Measurements from ENCODE around the gene KCNH6. TPM values are rescaled to one million over a fixed set of nuclear protein-coding genes. Genes with fewer than 3 reads are reported as not detected.

Gene KCNH6
- total RNA-seq, 1 donor from 2014 or later = not detected

DNA sequence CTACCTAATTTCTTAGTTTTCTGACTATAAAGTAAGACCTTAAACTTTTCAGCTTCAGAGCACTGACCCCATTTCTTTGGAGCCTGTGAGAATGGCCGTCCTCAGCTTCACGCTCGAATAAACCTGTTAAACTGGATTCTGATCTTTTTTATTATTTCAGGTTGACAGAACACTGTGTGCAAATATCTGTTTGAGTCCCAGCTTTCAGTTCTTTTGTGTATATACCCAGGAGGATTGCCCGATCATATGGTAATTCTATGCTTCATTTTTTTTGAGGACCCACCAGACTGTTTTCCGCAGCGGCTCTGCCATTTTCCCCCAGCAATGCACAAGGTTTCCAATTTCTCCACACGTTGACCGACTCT, 19.8 kb upstream of the KCNH6 start:
- no peak for DNase-seq (ENCODE audit: extremely low read depth, low read depth, low spot score)

DNA sequence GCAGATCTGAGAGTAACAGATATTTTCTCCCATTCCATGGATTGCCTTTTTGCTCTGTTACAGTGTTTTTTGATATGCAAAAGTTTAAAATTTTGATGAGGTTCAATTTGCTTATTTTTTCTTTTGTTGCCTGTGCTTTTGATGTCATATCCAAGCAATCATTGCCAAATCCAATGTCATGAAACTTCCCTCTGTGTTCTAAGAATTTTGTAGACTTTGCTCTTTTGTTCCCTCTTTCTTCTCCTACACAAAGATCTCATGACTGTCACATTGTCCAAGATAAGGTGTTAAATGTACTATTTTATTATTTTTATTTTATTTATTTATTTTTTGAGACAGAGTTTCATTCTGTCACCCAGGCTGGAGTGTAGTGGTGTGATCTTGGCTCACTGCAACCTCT, 18.9 kb upstream of the KCNH6 start:
- DNase-seq (ENCODE audit: extremely low read depth, low read depth, low spot score) = no peak

DNA sequence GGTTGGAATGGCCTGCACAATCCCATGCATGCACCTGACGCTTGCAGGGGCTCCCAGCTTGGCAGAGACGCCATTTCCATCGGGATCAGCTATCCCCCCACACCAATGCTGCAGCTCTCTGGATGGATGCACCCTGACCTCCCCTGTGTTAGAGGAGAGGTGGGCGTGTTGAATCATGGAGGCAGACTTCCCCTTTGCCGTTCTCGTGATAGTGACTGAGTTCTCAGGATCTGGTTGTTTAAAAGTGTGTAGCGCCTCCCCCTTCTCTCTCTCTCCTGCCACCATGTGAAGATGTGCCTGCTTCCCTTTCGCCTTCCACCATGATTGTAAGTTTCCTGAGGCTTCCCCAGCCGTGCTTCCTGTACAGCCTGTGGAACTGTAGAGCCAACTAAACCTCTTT, 17.8 kb upstream of the KCNH6 start:
- no peak for DNase-seq (ENCODE audit: extremely low read depth, low read depth, low spot score)

DNA sequence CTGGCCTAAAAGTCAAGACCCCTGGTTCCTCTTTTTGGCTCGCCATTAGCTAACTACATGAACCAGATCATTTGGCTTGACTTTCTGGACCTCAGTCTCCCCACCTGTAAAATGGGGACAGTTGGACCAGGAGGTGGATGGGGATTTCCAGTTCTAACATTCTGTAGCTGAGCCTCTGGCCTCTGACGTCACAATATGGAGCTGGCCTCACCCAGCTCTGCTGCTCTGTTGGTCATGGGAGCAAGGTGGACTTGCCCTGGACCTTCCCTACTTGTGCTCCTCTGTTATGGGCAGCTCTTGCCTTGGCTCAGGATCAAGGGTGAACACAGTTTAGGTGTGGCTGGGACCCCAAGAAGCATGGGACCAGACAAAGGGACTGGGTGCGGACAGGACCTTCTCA, 16.5 kb upstream of the KCNH6 start:
- no peak for DNase-seq (ENCODE audit: extremely low read depth, low read depth, low spot score)

DNA sequence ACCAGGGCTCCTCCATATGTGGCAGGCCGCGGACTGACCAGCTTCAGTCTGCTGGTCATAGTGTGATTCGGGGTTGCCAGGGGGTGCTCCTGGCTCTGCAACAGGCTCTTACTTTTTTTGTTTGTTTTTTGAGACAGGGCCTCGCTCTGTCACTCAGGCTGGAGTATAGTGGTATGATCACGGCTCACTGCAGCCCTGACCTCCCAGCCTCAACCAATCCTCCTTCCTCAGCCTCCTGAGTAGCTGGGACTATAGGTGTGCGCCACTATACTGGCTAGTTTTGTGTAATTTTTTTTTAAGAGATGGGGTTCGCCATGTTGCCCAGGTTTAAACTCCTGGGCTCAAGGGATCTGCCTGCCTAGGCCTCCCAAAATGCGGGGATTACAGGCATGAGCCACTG, 11.8 kb upstream of the KCNH6 start:
- DNase-seq (ENCODE audit: extremely low read depth, low read depth, low spot score) = no peak

DNA sequence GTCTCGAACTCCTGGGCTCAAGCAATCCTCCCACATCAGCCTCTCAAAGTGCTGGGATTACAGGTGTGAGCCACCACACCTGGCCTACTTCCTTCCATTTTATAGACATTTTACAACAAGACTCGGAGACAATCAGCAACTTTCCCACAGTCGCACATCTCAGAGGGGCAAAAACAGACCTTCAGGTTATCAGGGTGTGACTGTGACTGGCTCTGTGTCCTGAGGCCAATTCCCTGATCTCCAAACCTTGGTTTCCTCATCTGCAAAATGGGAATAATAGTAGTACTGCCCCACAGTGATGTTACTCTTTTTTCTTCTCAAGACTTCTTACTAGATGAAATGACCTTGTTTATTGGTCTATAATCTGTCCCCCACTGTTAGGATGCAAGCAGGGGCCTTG, 10.8 kb upstream of the KCNH6 start:
- no peak for DNase-seq (ENCODE audit: extremely low read depth, low read depth, low spot score)

DNA sequence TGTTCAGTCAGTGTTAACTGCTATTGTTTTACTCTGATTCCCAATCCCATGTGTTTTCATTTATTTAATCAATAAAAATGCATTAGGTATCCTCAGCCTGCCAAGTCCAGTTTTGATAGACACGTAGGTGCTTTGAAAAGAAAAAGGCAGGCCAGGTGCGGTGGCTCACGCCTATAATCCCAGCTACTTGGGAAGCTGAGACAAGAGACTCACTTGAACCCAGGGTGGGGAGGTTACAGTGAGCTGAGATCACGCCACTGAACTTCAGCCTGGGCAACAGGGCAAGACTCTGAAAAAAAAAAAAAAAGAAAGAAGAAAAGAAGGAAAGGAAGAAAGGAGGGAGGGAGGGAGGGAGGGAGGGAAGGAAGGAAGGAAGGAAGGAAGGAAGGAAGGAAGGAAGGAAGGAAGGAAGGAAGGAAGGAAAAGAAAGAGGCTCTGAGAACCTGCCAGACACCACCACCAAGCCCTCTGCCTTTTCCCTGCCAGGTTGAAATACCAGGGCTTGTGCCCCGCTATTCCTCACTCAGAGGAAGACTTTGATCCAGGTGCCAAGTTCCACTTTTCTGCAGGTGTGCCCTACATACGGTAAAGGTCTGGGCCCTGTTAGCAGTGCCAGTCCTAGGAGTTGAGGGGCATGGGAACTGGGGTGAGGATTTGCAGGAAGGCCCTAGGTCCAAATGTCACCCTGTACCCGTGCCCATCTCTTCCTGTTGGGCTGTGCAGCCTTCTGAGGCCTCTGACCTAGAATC, 10.1 kb upstream of the KCNH6 start:
- DNase-seq (ENCODE audit: extremely low read depth, low read depth, low spot score) = no peak

DNA sequence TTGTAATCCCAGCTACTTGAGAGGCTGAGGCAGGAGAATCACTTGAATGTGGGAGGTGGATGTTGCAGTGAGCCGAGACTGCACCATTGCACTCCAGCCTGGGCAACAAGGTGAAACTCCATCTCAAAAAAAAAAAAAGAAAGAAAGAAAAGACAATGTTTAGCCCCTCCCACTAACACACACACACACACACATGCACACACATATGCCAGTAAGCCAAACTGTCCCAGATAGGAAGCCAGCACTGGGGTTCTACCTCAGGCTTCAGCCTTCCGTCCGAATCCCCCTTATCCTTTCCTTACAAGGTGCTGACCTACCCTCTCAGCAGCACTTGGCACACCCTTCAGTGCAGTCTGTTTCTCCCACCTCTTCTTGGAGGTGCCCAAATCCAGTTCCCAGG, 8.7 kb upstream of the KCNH6 start:
- no peak for DNase-seq (ENCODE audit: extremely low read depth, low read depth, low spot score)

DNA sequence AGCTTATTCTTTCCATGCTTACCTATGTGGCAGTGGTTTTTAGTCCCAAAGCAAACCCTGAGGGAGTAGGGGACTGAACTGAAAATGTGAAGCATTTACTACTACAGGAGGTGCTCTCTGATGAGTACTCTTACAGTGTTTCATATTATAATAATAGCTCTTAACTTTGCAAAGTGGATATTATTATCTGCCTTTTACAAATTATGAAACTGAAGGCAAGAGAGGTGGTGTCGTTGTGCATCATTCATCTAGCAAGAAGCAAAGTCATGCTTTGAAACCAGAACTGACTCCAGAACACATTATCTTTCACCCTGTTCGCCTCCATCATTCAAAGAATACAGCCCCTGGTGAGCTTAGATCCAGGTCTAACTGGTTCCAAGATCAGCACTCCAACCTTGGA, 8.2 kb upstream of the KCNH6 start:
- DNase-seq (ENCODE audit: extremely low read depth, low read depth, low spot score) = no peak

DNA sequence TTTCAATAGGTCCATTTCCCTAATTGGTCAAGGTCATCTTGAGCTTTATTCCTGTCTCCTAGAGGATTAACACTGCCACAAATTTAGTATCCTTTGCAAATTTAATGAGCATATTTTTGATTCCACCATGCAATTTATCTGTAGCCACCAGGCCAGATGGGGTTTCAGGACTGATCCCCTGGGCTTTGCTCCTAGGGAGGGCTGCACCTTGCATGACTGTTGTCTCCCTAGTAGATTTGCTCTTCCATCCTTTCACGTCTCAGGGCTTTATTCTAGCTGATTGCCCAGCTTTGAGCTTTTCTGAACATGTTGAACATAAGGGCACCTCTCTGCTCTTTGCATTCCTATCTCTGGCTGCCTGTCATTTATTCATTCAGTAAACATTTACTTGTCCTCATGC, 7.7 kb upstream of the KCNH6 start:
- no peak for DNase-seq (ENCODE audit: extremely low read depth, low read depth, low spot score)

DNA sequence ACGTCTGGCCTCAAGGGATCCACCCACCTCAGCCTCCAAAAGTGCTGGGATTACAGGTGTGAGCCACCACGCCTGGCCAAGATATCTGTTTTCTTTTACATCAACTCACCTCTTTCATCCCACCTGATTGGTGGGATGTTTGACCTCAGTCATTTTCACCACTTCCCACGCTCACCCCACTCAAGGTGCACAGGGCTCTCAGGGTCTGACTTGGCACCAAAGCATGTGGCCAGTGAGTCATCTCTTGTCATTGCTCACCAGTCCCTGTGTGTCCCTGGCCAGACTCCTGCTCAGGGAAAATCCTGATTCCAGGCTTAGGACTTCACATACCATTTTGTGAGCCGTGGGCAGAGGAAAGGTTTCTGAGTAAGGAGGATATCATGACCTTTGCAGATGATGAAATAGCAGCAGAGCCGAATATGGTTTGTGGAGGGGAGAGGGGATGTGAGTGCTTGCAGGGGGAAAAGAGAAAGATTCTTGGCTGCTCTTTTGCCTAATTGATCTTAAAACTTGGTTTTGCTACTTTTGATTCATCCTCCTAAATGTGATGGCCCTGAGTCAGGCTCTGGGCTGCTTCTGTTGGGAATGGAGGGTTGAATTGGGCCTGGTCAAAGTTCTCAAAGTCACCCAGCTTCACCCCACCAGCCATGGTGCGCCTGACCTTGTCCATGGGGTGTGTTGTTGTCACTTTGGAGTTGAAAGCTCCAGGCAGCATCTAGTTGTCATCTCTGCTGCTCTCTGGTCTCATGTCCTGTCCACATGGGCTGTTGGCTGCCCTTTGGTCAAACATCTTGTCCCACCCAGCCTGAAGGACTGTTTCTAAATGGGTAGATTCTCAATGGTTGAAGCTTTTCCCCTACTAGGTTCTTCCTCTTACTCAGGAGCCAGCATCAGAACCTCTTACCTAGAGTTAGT, 6.0 kb upstream of the KCNH6 start:
- DNase-seq (ENCODE audit: extremely low read depth, low read depth, low spot score) = no peak

DNA sequence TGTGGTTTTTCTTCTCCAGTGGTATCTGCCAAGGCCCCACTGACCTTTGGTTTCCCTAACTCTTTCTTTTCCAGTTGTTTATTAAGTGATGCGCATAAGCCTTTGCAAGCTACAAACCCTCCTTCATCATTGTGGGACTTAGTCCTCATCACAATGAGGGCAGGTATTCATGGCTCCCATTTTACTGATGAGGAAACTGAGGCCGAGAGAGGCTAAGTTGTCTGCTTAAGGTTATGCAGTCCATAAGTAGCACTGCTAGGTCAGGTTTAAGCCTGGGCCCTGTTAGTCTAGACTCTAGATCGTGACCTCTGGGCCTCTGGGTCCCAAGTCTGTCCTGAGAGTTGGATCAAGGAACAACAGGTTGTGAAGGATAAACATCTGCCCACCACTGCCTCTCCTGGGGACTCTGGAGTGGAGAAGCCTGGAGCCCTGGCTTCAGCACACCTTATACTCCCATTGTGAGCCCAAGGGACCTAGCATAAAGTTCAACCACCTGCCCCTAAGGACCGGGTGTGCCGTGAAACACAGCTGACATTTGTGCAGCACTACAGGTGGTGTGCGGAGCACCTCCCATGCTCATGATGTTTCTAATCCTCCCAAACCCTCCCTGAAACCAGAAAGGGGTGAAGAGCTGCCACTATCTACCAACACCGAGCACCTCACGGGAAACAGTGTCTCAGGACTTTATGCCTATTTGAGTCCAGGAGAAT, 5.2 kb upstream of the KCNH6 start:
- DNase-seq (ENCODE audit: extremely low read depth, low read depth, low spot score) = no peak

DNA sequence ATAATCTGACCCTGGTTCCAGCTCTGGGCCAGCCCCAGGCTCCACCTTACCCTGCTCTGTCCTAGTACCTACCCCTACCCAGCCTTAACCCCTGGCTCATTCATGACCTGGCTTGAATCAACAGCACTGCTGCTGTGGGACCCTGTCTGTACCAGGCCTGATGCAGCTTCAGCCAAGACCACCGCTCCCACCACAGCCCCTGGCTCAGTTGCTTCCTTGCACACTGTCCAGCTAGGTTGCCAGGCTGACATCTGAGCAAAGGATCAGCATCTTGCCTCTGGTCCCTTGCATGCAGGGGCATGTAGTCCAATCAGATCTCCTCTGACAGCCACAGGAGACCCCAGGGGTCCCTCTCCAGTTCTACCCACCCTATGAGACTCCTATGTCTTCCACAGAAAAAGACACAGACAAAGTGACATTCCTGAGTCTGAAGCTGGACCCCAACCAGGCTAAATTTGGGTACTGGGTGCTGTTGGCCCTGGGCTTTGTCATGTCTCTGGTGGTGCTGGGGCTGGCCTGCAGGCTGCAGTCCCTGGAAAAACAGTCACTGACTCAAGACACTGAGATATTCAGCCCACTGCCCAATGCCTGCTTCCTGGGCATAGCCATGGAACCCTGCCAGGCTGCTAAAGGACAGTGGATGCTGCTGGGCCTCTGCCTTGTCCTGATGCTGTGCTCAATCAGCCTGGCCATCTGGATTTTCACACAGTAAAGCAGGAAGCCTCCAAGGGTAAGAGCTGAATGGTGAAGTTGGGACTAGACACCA, 3.9 kb upstream of the KCNH6 start:
- no peak for DNase-seq (ENCODE audit: extremely low read depth, low read depth, low spot score)

DNA sequence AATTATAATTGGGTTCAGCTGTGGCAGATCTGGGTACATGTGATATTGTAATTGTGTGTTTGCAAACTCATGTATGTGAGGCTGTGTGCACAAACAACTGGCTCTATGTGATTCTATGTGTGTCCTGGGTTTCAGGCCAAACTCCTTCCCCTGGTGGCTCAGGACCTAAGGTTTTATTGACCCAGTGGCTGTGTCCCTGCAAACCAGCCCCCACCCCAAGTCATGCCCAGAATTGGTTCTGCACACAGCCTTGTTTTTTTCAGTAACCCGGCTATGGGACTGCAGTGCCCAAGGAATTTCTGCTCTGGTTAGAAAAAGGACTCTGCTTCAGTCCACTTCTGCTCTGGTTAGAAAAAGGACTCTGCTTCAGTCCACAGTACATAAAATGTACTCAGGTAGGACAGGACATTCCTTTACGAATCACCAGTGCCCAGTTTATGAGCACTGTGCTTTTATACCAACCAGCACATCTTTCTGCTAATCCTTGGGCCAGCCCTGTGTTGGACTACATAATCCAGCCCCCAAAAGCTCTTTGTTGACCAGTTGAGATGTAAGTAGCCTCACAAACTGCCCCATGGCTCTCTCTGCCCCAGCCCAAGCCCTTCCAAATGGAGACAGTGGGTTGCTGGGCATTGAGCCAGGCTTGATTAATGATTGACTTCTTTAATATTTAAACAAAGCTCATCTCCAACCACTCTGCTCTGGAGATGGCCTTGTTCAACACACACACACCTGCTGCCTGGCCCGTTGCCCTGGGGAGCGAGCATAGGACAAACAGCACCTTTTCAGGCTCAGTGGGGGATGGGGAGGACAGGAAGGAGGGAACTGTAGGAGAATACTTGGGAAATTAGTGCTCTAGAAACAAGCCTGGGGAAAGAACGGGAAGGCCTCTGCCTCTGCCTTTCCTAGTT, 2.9 kb upstream of the KCNH6 start:
- no peak for DNase-seq (ENCODE audit: extremely low read depth, low read depth, low spot score)

DNA sequence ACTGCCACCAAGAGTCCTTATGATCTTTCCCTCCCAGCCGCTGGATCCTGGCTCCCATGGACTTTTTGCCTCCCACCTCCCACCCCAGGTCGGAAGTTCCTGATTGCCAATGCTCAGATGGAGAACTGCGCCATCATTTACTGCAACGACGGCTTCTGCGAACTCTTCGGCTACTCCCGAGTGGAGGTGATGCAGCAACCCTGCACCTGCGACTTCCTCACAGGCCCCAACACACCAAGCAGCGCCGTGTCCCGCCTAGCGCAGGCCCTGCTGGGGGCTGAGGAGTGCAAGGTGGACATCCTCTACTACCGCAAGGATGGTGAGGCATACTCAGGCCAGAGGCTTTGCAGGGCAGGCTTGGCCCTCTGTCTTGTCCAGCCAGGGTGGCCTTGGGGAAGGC, 893 bp downstream of the KCNH6 start:
- DNase-seq (ENCODE audit: extremely low read depth, low read depth, low spot score) = no peak

DNA sequence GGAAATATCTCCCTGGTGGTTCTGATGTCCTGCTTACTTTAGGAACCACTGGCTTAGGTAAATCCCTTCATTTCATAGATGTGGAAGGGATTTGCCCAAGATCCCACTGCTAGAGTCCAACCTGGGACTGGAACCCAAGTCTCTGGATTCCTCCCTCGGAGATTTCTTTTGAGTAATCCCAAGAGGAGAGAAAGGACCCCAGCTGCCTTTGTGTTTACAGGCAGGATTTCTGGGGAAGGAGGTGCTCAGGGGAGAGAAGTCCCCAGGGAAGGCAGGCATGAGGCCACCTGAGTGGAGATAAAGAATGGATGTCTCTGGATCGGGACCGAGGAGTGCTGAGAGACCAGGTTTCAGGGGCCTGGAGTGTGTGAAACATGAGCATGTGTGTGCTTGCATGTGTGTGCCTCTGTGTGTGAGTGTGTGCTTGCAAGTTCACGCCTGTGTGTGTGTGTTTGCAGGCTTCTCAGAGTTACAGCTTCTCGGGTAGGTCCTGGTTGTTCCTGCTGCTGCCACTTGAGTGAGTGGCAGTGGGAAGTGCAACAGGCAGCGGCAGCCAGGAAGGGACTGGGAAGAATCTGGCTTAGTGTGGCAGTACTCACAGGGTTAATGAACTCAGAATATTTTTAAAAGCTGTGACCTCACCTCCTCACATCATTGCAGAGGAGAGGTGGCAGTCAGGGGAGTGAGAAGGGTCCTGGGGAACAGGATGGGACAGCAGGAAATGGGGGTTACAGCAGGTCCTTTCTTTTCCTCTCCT, 2.2 kb downstream of the KCNH6 start:
- DNase-seq (ENCODE audit: extremely low read depth, low read depth, low spot score) = no peak

DNA sequence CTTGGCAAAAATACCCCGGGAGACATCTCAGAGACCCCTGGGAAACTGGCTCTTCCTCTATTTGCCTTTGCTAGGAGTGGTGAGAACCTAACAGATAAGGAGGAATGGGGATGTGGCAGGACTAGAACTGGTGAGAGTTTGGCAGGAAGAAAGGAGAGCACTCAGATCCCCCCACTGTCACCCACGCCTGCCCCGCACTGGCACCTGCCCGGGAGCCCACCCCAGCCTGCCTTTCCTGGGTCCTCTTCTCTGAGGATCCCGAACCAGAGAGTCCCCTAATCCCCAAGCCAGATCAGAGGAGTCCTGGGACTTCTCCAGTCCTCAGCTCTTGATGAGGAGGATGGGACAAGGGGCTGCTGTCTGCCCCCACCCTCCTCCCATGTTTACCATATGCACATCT, 3.7 kb downstream of the KCNH6 start:
- no peak for DNase-seq (ENCODE audit: extremely low read depth, low read depth, low spot score)

DNA sequence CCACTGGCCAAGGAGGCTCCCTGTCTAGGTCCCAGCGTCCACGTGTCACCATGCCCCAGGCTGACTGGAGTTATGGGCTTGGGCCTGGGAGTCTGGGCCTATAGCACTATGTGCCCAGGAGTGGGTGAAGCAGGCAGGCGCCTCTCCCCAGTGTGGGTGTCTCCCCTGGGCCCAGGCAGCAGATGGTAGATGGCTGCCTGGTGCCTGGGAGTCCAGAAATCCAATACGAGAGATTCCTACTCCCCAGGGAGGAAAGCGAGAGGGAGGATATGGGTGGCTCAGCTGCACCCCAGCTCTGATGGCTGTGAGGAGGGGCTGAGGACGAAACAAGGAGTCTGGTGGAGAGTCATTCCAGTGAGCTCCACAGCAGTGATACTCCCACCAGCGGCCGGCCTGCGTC, 5.0 kb downstream of the KCNH6 start:
- no peak for DNase-seq (ENCODE audit: extremely low read depth, low read depth, low spot score)
